Endothelial cell of umbilical vein (primary cell): Measurements from ENCODE around the gene RAB11FIP3. TPM values are rescaled to one million over a fixed set of nuclear protein-coding genes. Genes with fewer than 3 reads are reported as not detected.
"Not testable (repeated sequence)": the region's sequence is repeated elsewhere in the genome, so short reads cannot be mapped to it uniquely, and the experiment has no call there.

Source experiments
- BruUV-seq: library from RNA; stranded (reverse); fragments of 400-500 nt; replicated peaks from 2 replicates; lab custom pipeline; 2021; lab: Mats Ljungman, UMichigan
- CTCF ChIA-PET: fragments of 300-600, 350-600 bp; sonication (Branson Sonifier 250); formaldehyde crosslinking; loops from one replicate; lab custom pipeline; 2021; ENCODE audit warnings: antibody characterized with exemption, inconsistent platforms; lab: Charles Lee
- POLR2A ChIA-PET: fragments of 300-600, 350-600 bp; sonication (Branson Sonifier 250); formaldehyde crosslinking; loops from one replicate; lab custom pipeline; 2021; ENCODE audit warnings: antibody characterized with exemption, inconsistent platforms; lab: Charles Lee
- DNase-seq: peaks from one replicate; pipeline ENCODE4 v3.0.0-alpha.2; 2011; ENCODE audit warnings: low read depth, low spot score
- FAIRE-seq: peaks from 2 replicates; lab custom pipeline; 2011; peaks lifted over from hg19 to GRCh38; lab: Jason Lieb, UNC
- H2AFZ ChIP-seq: 2 replicates; pipeline ENCODE4 v1.6.0; 2012; ENCODE audit warnings: low read depth, low read length, control low read depth, inconsistent platforms
- H3K27ac ChIP-seq: 2 replicates; pipeline ENCODE4 v1.5.1; 2011; ENCODE audit warnings: low read depth, mild to moderate bottlenecking, control low read depth, low read length, moderate library complexity; ENCODE audit not compliant: insufficient read depth
- H3K27me3 ChIP-seq, 2 experiments: 2 replicates each; pipeline versions ENCODE4 v1.6.0 to v1.6.1; 2011; ENCODE audit warnings: low read length in 2 of 2, mixed read lengths in 1 of 2; ENCODE audit not compliant: control insufficient read depth in 2 of 2, insufficient read depth in 2 of 2
- H3K36me3 ChIP-seq, 2 experiments: 2 replicates in 1 of 2; 3 replicates in 1 of 2; pipeline ENCODE4 v1.5.1; 2011; ENCODE audit warnings: low read length in 2 of 2, mild to moderate bottlenecking in 1 of 2, moderate library complexity in 1 of 2; ENCODE audit not compliant: control insufficient read depth in 2 of 2, insufficient read depth in 2 of 2; ENCODE audit errors: extremely low read depth in 1 of 2
- H3K4me1 ChIP-seq: 3 replicates; pipeline ENCODE4 v1.5.1; 2011; ENCODE audit warnings: mild to moderate bottlenecking, low read length; ENCODE audit not compliant: control insufficient read depth, insufficient read depth; ENCODE audit errors: extremely low read depth
- H3K4me2 ChIP-seq: 2 replicates; pipeline ENCODE4 v1.6.1; 2011; ENCODE audit warnings: low read length, control low read depth, mixed read lengths; ENCODE audit not compliant: insufficient read depth
- H3K4me3 ChIP-seq, 3 experiments: fragments of 200-600 bp in 1 of 3; sonication (generic), shearing (Covaris generic) in 1 of 3; replicated peaks in 1 of 3; 2 replicates each; pipeline ENCODE4 v1.5.1; 2011 to 2016; ENCODE audit warnings: control low read depth in 3 of 3, low read length in 3 of 3, mild to moderate bottlenecking in 2 of 3, inconsistent platforms in 1 of 3, low read depth in 1 of 3, moderate library complexity in 1 of 3; ENCODE audit not compliant: insufficient read depth in 1 of 3
- H3K79me2 ChIP-seq: 2 replicates; pipeline ENCODE4 v1.6.0; 2012; ENCODE audit warnings: low read length, inconsistent platforms; ENCODE audit not compliant: control insufficient read depth, insufficient read depth
- H3K9ac ChIP-seq: replicated peaks from 2 replicates; pipeline ENCODE3; 2011; ENCODE audit warnings: low read length, control low read depth; ENCODE audit not compliant: insufficient read depth; ENCODE audit errors: extremely low read depth
- H3K9me1 ChIP-seq: replicated peaks from 3 replicates; pipeline ENCODE4 v1.6.0; 2011; ENCODE audit warnings: mild to moderate bottlenecking, low read length; ENCODE audit not compliant: control insufficient read depth, insufficient read depth; ENCODE audit errors: extremely low read depth
- H3K9me3 ChIP-seq: replicated peaks from 2 replicates; pipeline ENCODE4 v1.5.1; 2012; ENCODE audit warnings: low read length, inconsistent platforms; ENCODE audit not compliant: control insufficient read depth, insufficient read depth
- H4K20me1 ChIP-seq: replicated peaks from 2 replicates; pipeline ENCODE3; 2011; ENCODE audit warnings: mild to moderate bottlenecking, low read length; ENCODE audit not compliant: control insufficient read depth, insufficient read depth; ENCODE audit errors: extremely low read depth
- EZH2 ChIP-seq: IDR thresholded peaks from 2 replicates; pipeline ENCODE4 v1.6.1; 2012; ENCODE audit warnings: borderline replicate concordance, low read depth, mild to moderate bottlenecking, moderate library complexity, low read length, inconsistent platforms; ENCODE audit not compliant: severe bottlenecking
- FOS ChIP-seq: IDR thresholded peaks from 2 replicates; pipeline ENCODE4 v1.6.1; 2011; ENCODE audit warnings: mild to moderate bottlenecking, low read length, moderate library complexity, borderline replicate concordance; ENCODE audit not compliant: insufficient read depth
- GATA2 ChIP-seq: IDR thresholded peaks from 2 replicates; pipeline ENCODE4 v1.7.0; 2011; ENCODE audit warnings: low read depth, mild to moderate bottlenecking, moderate library complexity, mixed read lengths, low read length; ENCODE audit not compliant: insufficient read length, insufficient read depth
- JUN ChIP-seq: IDR thresholded peaks from 2 replicates; pipeline ENCODE4 v1.6.1; 2011; ENCODE audit warnings: borderline replicate concordance, low read depth; ENCODE audit not compliant: insufficient read length, insufficient read depth
- MYC ChIP-seq: IDR thresholded peaks from one replicate; pipeline ENCODE4 v1.6.1; 2011; ENCODE audit warnings: mild to moderate bottlenecking, low read depth, low read length
- POLR2A ChIP-seq: IDR thresholded peaks from 2 replicates; pipeline ENCODE4 v1.6.1; 2012; ENCODE audit warnings: low read depth, mild to moderate bottlenecking, control low read depth, low read length
- POLR2AphosphoS5 ChIP-seq: IDR thresholded peaks from 2 replicates; pipeline ENCODE4 v1.6.1; 2012; ENCODE audit warnings: low read depth, mild to moderate bottlenecking, control low read depth, low read length, moderate library complexity; ENCODE audit not compliant: insufficient read depth
- dilution Hi-C: fragments of 300-500 bp; cut with MboI; formaldehyde crosslinking; loops from one replicate; pipeline ENCODE4 v1.15.0; 2019; ENCODE audit warnings: low sequenced_read_pairs; ENCODE audit not compliant: extremely low pct_ligation_motif_present
- intact Hi-C: fragments of 100-400 bp; cut with micrococcal nuclease; formaldehyde crosslinking; loops from one replicate; pipeline ENCODE4 v1.10.0; 2022
- polyA plus RNA-seq, 4 experiments: library from polyadenylated mRNA; depleted of rRNA in 3 of 4; stranded (reverse) in 3 of 4; unstranded in 1 of 4; fragments of >200 nt; gene quantifications; 2 replicates each; pipeline versions ENCODE4 v1.2.1 to v1.2.3, GENCODE V29; 2011 to 2012; ENCODE audit warnings: missing spikeins in 1 of 4
- total RNA-seq: library from RNA; stranded (reverse); gene quantifications from 2 replicates; pipeline ENCODE4 v1.2.3, GENCODE V29; 2021
- TF ChIP-seq, protein P1 (sequence below): IDR thresholded peaks from 2 replicates; pipeline ENCODE4 v1.6.1; 2011; ENCODE audit not compliant: insufficient read depth, insufficient read length
- TF ChIP-seq, protein P2 (sequence below), 2 donors: IDR thresholded peaks; 1 replicate in 1 of 2; 2 replicates in 1 of 2; pipeline ENCODE4 v1.5.1; 2011; ENCODE audit warnings: low read length in 2 of 2, mild to moderate bottlenecking in 2 of 2, moderate library complexity in 2 of 2, control low read depth in 1 of 2, inconsistent platforms in 1 of 2, low read depth in 1 of 2; ENCODE audit not compliant: insufficient read depth in 1 of 2; ENCODE audit errors: extremely low read depth in 1 of 2

Gene RAB11FIP3
- total and polyA plus RNA-seq, 2 donors (not counting 3 experiments of a cell fraction or from before 2014, with no cell fraction given), result 20.5 to 75.9 TPM

DNA sequence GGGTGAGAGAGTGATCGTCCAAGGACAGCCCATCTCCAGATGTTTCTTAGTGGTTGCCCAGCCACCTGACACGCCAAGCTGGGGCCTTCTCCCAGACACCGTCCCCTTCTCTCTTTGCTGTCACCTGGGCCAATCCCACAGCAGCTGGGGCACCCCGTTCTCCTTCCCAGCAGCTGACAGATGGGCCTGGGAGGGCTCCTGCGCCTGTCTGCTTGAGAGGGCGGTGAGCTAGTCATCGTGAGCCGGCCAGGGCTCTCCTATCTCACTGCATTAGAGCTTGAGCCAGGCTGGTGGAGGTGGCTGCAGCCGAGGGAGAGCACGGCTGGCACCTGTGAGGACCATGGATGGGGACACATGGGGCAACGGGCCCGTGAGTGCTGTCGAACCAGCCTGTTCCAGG is 41.2 kb downstream of the RAB11FIP3 start:
- no peak for TF ChIP-seq POLR2AphosphoS5
- TF ChIP-seq FOS, result no peak
- TF ChIP-seq, protein P1, sequence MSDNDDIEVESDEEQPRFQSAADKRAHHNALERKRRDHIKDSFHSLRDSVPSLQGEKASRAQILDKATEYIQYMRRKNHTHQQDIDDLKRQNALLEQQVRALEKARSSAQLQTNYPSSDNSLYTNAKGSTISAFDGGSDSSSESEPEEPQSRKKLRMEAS, result no peak
- no peak for TF ChIP-seq EZH2
- TF ChIP-seq MYC, result no peak
- no peak for TF ChIP-seq POLR2A
- TF ChIP-seq, protein P2, sequence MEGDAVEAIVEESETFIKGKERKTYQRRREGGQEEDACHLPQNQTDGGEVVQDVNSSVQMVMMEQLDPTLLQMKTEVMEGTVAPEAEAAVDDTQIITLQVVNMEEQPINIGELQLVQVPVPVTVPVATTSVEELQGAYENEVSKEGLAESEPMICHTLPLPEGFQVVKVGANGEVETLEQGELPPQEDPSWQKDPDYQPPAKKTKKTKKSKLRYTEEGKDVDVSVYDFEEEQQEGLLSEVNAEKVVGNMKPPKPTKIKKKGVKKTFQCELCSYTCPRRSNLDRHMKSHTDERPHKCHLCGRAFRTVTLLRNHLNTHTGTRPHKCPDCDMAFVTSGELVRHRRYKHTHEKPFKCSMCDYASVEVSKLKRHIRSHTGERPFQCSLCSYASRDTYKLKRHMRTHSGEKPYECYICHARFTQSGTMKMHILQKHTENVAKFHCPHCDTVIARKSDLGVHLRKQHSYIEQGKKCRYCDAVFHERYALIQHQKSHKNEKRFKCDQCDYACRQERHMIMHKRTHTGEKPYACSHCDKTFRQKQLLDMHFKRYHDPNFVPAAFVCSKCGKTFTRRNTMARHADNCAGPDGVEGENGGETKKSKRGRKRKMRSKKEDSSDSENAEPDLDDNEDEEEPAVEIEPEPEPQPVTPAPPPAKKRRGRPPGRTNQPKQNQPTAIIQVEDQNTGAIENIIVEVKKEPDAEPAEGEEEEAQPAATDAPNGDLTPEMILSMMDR (IDR thresholded peaks at IDR 0.05; ENCODE audit: extremely low read depth in 1 of 2, insufficient read depth in 1 of 2, low read depth in 1 of 2, low read length in 2 of 2), result no peak
- TF ChIP-seq GATA2, result no peak
- TF ChIP-seq JUN, result no peak
- dilution Hi-C loops (no loop called here), intact Hi-C loops (no loop called here)
- no peak for FAIRE-seq
- Histone ChIP-seq H3K4me3 (no peak overlapping the region), H3K27ac (no peak overlapping the region), H3K9me3 (no peaks in the 10 kb centered on the region), H3K79me2 (peaks cover 4% of the 10 kb centered on the region), H3K4me2 (no peak overlapping the region), H2AFZ (no peak overlapping the region), H3K36me3 (peaks cover 0 to 3% of the 10 kb centered on the region in 2 experiments), H4K20me1 (no peaks in the 10 kb centered on the region), H3K9me1 (no peaks in the 10 kb centered on the region), H3K4me1 (no peaks in the 10 kb centered on the region), H3K27me3 (no peaks in the 10 kb centered on the region), H3K9ac (no peak overlapping the region)
- ChIA-PET POLR2A (no interaction called here), CTCF (no interaction called here)
- no peak for DNase-seq
- BruUV-seq, result no TSS peak

DNA sequence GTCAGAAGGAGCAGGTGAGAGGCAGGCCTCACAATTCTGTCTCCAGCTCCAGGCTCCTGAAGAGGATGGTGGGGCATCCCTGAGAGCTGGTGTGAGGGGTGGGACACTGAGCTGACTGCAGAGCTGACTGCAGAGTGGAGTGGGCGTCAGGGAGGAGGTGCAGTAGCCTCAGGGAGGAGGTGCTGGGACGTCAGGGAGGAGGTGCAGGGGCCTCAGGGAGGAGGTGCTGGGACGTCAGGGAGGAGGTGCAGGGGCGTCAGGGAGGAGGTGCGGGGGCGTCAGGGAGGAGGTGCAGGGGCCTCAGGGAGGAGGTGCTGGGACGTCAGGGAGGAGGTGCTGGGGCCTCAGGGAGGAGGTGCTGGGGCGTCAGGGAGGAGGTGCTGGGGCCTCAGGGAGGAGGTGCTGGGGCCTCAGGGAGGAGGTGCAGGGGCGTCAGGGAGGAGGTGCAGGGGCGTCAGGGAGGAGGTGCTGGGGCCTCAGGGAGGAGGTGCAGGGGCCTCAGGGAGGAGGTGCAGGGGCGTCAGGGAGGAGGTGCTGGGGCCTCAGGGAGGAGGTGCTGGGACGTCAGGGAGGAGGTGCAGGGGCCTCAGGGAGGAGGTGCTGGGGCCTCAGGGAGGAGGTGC is 41.9 kb downstream of the RAB11FIP3 start:
- H3K79me2 ChIP-seq, H3K4me1 ChIP-seq, H3K9me3 ChIP-seq, H3K4me3 ChIP-seq, dilution Hi-C loops, FAIRE-seq, DNase-seq, H3K36me3 ChIP-seq, H3K4me2 ChIP-seq, BruUV-seq, H3K27ac ChIP-seq, H2AFZ ChIP-seq, intact Hi-C loops, H3K27me3 ChIP-seq, H3K9me1 ChIP-seq, POLR2A ChIA-PET, H3K9ac ChIP-seq, H4K20me1 ChIP-seq: not testable (repeated sequence)
- CTCF ChIA-PET, result interaction anchor here (0.5 kb wide), 1 partner anchor 21 kb away, joined by 3 read pairs; no protein-coding TSS in a partner anchor
